ENCODE measurements around the gene CDH13. TPM values are rescaled to one million over a fixed set of nuclear protein-coding genes. Genes with fewer than 3 reads are reported as not detected.

CDH13 gene
- total and polyA plus RNA-seq, 2 of the 8 experiments (the other 6 are each of a cell fraction or from before 2014, with no cell fraction given): 2.3 to 2.4 TPM

GRCh38 chr16:83789642-83790401 lies 1163.1 kb downstream of the CDH13 start (continued):
- TF ChIP-seq TAF7 (optimal IDR thresholded peaks at IDR 0.05; ENCODE audit: borderline replicate concordance, low read depth, low read length) (no peak), EGR1 (IDR thresholded peaks at IDR 0.05; ENCODE audit: borderline replicate concordance, low read depth, low read length) (no peak), POLR2AphosphoS5 (IDR thresholded peaks at IDR 0.05; ENCODE audit: low read depth, low read length) (no peak), CBX8 (IDR thresholded peaks at IDR 0.05; ENCODE audit: borderline replicate concordance, low read depth, low read length) (no peak), JUN (IDR thresholded peaks at IDR 0.05; ENCODE audit: low read depth, low read length) (no peak), RNF2 (IDR thresholded peaks at IDR 0.05; ENCODE audit: borderline replicate concordance, low read depth, low read length, missing control alignments, poor library complexity, severe bottlenecking) (no peak), TAF1 (IDR thresholded peaks at IDR 0.05; ENCODE audit: low read depth, low read length) (no peak)
